SKM-1 treated with dmso at 0.1 percent for 144 hours (cell line): ENCODE results near the gene IRF6.
"Not testable (repeated sequence)": the region's sequence is repeated elsewhere in the genome, so short reads cannot be mapped to it uniquely, and the experiment has no call there.

Source experiments
- DNase-seq: peaks from one replicate; lab custom pipeline; 2025; ENCODE audit not compliant: unreplicated experiment; lab: John Stamatoyannopoulos, UW

Gene IRF6

DNA sequence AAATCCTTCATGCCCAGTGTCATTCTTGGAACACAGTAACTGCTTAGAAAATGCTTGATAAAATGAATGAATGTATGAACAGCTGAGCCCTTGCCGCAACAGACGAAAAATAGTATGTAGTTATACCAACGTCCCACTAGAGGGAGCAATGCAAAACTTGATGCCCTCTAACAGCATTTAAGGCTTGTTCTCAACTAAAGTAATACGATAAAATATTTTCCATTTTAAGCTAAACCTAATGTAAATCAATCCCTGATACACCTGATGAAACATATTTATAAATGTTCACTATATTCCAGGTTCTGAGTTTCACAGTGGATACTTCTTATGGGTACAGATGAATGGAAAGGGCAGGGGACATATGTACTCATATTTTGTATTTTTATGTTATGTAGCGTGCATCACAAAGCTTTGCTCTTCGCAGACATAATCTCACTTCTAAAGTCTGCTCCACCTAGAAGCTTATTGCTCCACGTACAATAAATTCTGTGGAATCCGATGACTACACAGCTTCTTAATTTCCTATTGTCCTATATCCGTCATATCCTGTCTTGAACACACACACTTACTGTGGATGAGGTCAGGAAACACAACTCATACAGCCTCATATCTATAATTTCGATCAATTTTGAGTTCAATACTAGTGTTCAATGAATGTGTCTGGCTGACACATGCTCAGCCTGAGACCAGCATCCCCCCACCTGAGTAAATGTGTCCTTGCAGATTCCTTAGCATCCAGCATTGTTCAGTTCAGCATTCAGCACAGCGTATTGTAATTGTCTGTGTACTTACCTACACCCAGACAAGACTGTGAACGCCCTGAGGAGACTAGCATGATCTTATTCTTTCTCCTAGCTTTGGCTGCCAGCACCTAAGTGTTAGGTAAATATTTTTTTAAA, 17.4 kb upstream of the IRF6 start:
- DNase-seq = peak; percentile 74

DNA sequence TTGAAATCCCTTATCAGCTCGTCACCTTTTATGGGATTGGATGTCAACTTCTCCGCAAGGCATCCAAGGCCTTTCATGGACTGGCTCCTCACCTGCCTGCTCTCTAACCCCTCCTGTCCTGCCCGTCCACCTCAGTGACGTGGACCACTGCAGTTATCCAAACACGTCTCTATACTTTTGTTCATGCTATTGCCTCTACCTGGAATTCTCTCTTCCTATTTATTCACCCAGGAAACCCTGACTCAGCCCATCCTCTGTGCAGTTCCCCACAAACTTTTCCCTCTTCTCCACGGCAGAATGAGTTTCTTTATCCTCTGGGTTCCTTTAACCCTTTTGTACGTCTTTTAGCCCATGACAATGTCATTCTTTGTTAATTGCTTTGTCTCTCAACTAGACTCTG, 16.8 kb upstream of the IRF6 start:
- no peak for DNase-seq

DNA sequence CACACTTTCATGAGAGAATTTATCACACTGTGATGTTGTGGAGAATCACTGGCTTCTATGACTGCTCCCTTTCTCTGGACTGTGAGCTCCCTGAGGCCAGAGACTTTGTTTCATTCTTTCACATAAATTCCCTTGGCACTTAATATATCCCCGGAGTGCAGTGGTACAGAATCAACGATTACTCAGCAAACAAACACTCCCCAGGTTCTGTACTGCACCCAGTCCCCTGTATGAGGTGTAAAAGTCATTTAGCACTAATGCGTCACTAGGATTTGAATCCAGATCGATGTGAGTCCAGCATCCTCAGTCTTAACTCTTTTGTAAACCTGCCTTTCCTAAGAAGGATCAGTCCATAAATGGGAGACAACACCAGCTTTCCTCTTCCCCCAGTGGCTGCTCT, 15.0 kb upstream of the IRF6 start:
- no peak for DNase-seq

DNA sequence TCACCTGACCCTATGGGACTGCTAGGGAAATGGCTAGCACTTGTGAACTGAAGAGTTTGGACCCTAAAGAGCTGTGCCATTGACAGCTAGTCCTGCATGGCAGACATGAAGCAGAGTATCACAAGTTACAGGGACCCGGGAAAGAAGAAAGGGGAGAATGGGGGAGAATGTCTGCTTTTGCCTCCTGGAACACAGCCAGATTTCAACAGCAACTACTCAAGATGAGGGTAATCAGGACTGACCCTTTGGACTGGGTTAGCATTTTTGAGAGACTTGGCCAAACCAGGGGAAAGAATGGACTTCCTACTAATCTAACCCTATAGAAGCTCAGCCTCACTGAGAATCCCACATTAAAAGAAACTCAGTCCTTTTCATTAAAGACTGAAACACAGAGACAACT, 13.1 kb upstream of the IRF6 start:
- DNase-seq = no peak

DNA sequence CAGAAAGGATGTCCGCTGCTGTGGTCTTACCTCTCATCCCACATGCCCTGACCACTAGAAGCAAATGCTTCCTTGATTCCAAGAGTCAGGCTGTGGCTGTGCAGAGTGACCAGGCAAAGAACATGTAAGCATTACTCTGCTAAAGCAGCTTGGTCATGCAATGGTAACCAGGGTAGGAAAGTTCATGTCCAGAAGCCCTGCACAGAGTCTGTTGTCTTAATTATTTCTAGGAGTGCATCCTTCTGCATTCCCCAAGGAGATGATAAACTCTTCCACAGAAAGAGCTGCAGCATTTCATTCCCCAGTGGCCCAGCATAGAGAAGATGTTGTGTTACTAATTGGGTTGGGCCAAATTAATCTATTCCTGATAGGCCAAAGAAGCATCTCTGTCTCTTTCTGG, 11.7 kb upstream of the IRF6 start:
- no peak for DNase-seq

DNA sequence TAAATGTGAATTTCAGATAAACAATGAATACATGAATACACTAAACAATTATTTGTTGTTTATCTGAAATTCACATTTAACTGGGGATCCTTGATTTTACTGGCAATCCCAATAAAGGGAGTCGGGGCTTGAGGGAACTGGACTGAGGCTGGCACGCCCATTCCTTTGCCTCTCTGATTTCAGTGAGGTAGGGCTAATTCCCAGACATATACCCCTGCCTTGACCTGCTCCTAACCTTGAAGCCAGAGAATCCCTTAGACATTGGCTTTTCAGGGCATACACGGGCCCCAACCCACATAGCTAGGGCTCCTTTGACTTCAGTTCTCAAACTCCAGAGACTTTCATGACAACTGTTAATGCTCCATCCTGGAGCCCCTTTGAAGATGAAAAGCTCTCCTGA, 11.0 kb upstream of the IRF6 start:
- DNase-seq = no peak

DNA sequence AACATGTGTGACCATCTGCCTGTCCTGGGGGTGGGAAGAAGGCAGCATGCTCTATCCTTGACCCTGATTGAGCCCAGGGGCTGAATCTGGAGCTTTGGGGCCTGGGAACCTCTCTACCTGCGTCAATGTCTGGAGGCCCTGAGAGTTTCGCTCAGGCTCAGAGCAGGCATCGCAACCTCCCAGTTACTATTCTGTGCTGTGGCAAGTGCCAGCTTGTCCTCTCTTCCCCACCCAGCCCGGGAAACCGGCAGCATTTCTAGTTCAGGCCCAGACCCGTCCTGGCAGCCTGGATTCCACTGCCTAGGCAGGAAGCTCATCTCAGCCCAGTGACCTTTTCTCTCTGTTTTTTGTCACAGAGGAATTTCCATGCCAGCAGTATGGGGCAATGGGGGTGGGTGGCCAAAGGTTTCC, 10.0 kb upstream of the IRF6 start:
- DNase-seq = no peak

DNA sequence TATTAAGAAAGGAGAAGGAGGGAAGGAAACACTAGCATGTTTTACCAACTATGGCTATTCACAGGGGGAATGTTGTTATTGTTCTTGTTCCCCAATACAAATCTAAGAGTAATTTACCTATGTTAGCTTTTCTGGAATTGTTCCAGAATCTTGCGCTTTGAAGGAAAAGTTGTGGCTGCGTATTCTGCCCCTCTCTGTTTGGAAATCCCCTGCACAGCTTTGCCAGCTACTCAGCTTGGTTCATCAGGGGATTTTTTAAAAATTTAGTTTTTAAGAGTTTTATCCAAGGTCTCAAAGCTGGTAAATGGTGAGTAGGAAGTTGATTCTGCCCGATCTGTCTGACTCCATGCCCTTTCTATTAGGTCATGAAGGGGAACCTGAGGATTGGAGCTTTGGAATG, 9.5 kb upstream of the IRF6 start:
- no peak for DNase-seq

DNA sequence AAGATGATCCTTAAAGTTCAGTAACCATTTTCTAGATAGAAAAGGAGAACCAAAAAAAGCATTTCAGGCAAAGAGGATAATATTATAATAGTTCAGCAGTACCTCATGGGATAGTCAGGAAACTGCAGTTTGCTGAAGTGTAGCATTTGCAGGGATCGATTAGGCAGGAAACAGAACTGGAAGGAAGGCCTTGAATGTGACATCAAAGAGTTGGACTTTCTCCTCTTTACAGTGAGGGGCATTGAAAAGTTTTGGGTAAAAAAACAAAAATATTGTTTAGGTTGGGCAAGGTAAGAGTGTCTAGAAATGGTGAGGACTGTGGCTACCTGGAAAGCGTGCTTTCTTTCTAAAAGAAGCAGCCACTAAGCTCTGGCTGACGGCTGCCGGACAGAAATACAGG, 8.0 kb upstream of the IRF6 start:
- DNase-seq = no peak

DNA sequence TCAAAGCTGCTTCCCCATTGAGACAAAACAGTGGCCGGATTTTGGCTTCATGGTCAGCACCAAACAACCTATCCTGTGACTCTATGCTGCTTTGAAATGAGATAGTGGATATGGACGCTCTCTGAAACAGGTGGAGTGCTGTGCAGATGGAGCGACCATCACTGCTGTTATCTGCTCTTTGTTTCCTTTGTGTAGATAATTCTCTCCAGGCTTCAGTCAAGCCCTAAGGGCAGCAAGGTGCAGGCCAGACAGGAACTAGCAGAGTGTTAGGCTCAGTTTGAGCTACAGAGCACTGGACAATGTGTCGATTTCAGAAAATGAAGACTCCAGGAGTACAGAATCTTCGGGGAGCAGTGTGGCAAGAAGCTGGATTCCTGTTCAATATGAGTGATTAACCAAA, 4.8 kb upstream of the IRF6 start:
- no peak for DNase-seq

DNA sequence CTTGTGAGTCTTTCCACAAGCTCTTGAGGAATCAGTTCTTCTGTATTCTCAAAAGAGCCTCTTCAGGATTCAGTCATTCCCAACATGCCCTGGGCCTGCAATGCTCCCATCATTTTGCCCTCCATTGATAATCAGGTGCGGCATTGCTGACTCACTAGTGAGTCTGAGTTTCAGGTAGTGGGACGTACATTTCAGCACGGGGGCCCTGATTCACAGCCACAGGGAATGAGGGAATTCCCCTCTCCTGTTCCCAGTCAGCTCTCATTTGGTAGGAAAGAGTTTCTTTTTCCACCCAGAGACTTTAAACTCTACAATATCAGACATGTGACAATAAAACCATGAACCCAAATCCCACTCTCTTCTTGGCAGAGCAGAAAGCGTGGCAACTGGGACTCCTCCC, 3.7 kb upstream of the IRF6 start:
- DNase-seq = no peak

DNA sequence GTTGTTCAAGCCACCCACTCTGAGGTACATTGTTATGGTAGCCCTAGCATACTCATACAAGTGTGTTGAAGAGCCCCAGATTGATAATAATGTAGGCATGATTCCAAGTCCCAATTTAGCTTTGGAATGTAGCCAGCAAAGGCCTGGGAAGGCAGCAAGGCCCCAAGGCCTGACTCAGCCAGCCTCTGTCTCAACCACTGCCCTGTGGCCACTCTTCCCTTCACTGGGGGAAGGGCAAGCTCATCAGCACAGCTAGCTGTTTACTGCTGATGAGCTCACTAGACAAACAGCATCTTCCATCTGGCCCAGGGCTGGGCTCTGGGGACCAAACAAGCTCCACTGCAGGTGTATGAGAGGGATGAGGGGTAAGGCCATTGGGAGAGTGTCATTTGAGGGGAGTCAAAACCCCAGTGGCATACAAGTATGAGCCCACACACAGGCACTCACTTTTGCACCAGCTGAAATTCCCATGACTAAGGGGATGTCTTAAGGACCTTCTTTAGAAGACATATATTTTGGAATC, 2.2 kb upstream of the IRF6 start:
- no peak for DNase-seq

DNA sequence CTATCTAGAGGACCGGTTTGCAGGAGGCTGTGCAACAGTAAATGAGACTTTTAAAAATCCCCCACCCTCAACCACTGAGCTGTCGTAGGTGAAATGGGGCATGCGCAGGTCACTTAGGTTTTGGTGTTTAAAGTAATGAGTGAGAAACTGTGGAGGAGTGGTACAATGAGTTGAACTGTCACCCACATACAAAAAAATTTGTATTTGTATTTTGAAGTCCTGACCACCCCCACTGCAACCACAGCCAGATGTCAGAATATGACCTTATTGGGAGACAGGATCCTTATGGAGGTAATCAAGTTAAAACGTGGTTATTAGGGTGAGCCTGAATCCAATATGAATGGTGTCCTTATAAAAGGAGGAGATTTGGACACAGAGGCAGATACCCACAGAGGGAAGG, 1.6 kb upstream of the IRF6 start:
- DNase-seq = no peak

DNA sequence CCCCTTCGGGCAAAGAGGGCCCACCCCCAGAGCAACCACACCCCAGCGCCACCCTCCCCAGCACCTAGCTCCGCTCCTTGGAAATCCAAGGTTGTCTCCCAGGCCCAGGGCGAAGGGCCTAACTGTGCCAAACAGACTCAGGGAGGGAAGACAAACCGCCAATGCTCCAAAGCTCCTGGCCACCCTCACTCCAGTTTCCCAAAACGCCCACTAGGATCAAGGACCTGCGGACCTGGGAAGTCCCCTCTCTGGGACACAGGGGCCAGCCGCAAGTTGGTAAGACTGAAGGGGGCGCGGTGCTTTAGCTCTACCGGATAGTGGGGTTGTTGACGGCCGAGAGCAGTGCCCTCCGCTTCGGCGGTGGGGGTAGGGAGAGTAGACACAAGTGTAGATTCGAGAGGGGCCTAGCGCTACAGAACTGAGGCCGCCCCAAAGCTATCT, 581 bp downstream of the IRF6 start:
- DNase-seq = no peak

DNA sequence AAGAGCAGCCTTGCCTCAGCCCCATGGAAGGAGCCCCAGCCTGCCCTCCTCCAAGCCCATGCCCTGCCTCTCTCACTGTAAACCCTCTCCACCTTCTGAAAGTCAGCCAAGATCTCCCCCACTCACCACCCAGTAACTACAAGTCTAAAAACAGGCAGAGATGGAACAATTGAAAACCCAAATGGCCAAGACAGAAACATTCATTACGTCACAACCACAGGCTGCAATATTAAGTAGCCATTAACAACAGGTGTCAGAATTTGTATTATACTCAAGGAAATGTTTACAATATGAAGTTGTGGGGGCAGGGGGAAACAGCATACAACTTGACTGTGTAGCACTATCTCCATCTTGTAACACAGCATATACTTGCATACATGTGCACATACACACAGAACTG, 2.4 kb downstream of the IRF6 start:
- DNase-seq = no peak

DNA sequence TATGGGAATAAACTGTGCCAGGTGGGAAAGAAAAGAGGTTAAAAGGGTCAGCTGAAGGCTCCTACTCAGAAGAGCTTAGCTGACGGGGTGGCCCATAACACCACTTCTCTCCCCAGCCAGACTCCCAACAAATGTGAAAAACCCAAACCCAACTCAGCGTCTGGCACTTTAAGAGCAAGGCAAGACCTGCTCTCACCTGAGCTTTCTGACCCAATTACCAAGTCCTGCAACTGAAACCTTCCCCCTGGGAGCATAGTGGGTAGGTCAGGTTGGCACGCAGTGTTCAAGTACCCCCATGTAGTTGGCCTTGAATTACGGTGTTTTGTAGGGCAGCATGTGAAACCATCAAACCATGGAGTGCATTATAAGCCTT, 3.2 kb downstream of the IRF6 start:
- no peak for DNase-seq

DNA sequence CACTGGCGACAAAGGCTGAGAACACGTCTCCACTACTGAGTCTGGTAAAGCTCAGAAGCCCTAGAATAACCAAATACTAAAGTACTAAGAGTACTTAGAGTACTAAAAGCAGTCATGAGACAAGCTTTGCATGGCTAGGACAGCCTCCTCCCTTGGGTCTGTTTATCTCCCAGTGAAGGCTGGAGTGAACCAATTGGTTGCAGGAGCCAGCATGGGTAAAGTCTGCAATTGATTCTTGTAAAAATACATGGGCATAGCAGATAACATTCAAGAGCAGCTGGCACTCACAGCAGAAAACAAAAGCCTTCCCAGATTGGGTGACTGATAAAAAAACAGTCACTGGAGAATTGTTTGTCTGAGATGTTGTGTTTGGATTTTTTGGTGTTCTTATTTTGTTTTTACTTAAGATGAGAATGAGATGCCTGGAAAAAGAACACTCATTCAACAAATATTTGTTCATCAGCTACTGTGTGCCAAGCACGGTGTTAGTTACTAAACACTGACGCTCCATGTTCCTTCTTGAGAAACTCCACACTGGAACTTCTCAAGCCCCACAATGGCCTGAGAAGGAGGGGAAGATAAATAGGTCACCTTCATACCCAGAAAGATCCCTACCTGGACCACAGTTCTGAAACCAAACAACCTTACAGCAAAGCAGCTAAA, 3.7 kb downstream of the IRF6 start:
- DNase-seq = no peak

DNA sequence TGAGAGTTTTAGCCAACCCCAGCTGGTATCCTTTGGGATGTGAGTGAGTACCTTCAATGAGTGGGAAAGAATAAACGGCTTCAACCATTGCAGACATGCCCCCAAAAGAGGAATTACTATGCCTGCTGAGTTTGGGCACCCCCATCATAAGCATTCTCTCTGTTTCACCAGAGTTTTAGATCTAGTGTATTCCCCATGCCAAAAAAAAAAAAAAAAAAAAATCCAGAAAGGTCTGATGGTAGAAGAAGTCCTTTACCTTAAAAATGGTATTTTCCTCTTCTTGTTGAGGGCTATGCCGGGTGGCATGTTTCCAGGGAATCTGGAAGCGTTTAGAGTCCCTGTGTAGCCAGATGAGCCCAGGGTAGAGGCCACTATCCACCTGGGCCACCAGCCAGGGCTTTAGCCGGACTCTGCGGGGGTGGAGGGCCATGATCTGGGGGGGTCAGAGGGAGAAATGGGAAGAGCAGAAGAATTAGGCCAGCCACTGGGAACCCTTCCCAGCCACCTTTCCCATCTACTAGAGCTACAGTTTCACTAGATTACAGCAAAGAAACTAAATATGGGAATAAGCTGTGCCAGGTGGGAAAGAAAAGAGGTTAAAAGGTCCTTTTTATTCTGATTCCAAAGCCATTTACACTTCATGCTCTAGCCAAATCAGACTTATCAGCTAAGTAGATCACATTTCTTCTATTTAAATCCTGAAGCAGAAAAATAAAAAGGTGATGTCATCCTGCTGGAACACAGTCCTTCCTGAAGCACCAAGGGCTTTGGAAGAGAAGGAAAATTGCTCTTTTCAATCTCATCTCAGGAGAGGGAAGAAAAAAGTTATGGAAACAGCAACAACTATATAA, 4.7 kb downstream of the IRF6 start:
- DNase-seq = no peak

DNA sequence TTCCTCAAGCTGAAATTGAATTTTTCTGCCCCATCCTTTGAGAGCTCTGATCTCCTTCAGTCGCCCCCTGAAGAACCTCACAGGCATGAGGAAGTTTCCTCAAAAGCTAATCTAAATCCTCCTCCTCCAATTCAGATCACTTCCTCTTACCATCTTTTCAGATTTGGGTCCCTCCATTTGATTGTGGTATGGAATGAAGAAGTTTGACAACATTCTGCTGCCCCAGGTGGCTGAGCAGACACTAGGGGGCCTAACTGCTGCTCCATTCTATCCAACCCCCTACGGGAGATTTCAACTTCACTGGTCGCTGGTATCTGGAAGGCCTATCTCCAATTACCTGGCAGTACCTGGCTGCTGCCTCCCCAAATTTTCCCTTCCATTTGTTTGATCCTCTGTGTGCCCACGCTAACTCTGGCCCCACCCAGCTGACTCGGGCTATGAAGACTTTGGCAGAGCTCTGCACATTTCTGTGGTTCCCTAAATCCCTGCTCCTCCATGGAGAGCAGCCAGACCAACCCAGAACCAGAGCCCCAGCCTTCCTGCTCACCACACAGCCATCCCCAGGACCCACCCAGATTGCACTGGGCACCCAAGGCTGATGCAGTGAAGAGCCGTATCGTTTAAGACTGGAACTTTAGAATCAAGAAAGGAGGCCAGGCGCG, 7.8 kb downstream of the IRF6 start:
- DNase-seq = peak; percentile 63

DNA sequence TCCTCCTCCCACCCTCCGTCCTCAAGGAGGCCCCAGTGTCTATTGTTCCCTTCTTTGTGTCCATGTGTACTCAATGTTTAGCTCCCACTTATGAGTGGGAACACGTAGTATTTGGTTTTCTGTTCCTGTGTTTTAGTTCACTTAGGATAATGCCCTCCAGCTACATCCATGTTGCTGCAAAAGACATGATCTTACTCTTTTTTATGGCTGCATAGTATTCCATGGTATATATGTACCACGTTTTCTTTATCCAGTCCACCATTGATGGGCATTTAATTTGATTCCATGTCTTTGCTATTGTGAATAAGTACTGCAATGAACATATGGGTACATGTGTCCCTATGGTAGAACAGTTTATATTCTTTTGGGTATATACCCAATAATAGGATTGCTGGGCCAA, 12.2 kb downstream of the IRF6 start:
- not testable (repeated sequence) for DNase-seq

DNA sequence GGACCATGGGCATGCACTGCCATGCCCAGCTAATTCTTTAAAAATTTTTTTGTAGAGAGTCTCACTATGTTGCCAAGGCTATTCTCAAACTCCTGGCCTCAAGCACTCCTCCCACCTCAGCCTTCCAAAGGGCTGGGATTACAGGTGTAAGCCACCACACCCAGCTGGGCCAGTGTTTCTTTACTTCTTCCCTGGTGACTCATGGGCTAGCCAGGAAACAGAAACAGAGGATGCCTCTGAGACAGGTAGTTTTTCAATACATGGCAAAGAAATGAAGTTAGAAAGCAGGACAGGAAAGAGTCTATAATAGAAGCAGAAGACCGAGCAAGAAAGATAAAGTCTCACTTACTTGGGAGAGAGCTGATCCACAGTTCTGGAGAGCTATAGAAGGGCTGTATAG, 14.0 kb downstream of the IRF6 start:
- no peak for DNase-seq
